ENCODE data around the gene SLC12A7.
"Not testable (repeated sequence)": the region's sequence is repeated elsewhere in the genome, so short reads cannot be mapped to it uniquely, and the experiment has no call there.

The SLC12A7 gene

DNA sequence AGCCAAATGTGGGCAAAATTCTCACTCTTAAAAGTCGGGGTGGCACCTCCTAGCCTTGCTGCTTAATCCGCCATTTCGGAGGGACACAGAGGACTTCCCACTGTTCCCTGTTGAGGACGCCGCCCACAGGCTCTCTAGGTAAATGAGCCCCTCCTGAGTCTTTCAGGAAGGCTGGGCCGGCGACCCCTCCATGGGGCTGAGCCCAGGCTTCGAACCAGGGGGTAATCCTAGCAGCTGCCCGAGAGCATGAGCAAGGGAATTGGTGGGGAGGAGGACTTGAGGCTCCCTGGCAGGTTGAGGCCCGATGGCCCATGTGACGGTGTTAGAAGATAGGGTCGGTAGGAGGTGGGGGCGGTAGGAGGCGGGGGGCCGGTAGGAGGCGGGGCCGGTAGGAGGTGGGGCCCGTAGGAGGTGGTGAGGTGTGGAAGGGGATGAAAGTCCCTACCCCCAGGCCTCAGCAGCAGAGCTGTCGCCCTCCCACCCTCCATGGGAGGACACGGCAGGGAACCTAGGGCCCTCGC is 17.1 kb downstream of the SLC12A7 start:
- no peak for DNase-seq

DNA sequence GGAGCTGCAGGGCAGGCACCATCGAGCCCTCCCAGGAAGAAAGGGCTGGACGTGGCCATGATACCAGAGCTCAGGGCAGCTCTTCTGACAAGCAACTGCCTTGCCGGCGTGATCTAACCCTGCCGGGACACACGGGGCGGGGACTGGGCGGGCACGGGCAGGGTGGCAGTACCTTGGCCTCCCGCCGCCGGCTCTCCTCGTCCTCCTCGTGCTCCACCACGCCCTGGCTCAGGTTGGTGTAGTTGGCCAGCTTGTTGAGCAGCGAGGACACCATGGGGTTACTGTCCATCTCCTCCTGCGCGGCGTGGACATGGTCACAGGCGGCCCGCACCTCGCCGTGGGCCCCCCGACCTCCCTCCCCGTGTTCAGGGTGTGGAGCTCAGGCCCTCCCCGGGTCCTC is 18.5 kb downstream of the SLC12A7 start:
- no peak for DNase-seq

DNA sequence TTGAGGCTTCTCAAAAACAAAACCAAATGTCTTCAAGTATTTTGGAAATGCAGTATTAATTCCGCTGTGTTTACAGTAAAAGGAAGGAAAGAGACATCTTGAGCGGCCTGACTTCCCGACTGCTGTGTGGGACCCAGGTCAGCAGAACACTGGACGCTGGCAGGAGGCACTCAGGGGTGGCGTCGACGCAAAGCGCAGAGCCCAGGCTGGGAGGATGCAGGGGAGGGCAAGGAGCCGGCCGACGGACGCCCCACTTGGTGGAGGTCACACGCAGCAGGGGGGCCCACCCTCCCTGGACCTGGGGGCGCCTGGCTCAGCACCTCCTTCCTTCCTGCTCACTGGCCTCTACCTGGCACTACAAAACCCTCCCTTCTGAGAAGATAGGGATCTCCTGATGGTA is 19.7 kb downstream of the SLC12A7 start:
- DNase-seq = no peak

DNA sequence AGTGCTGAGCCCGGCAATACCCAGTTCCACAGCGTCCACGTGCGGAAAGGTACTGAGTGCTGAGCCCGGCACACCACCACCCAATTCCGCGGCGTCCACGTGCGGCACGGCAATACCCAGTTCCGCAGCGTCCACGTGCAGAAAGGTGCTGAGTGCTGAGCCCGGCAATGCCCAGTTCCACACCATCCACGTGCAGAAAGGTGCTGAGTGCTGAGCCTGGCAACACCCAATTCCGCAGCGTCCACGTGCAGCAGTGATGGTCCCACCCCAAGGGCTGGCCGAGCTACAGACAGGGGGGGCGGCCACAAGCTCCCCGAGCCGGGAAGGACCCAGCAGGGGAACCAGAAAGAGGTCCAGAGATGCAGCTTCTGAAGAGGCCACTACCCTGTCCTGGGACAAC is 20.2 kb downstream of the SLC12A7 start:
- no peak for DNase-seq

DNA sequence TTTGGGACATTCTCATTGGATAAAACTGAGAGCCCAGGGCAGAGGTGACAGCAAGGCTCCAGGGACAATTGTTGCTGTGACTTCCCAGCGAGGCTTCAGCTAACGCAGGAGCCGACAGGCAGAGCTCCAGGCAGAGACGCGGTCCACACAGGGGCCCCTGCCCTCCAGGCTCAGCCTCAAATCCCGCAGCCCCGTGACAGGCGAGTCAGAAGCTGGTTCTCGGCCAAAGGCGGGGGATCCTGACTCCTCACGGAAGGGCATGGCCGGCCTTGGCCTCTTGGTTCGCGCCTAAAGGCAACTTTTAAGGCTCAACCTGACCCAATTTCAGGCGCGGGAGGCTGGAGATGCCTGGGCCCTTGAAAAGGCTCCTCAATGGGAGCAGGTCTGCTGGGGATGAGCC is 21.3 kb downstream of the SLC12A7 start:
- DNase-seq = no peak

GRCh38 chr5:1089621-1090040 is 22.2 kb downstream of the SLC12A7 start:
- DNase-seq = no peak

- no peak for DNase-seq
Observed at GRCh38 chr5:1089146-1089545, 22.7 kb downstream of the SLC12A7 start.

GRCh38 chr5:1088726-1089125 is 23.1 kb downstream of the SLC12A7 start:
- no peak for DNase-seq

DNA sequence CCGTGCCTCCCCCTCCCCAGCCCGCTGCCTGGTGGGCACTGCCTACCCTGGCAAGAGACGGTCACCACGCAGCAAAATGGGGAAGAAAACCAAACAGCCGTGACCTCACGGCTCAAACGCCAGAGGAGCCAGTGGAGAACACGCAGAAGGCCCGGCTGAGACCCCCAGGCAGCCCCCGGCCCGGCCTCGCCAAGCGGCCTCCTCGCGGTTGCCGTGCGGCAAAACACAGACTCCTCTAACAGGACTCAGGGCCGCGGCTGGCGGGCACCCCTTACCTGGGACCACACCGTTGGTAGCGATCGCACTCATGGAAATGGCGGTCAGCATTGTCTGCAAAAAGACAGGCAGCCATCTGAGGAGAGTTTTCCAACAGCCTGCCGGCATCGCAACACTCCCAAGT is 23.8 kb downstream of the SLC12A7 start:
- no peak for DNase-seq

GRCh38 chr5:1087428-1087827 is 24.4 kb downstream of the SLC12A7 start:
- DNase-seq = no peak

GRCh38 chr5:1086871-1087270 is 25.0 kb downstream of the SLC12A7 start:
- no peak for DNase-seq

DNA sequence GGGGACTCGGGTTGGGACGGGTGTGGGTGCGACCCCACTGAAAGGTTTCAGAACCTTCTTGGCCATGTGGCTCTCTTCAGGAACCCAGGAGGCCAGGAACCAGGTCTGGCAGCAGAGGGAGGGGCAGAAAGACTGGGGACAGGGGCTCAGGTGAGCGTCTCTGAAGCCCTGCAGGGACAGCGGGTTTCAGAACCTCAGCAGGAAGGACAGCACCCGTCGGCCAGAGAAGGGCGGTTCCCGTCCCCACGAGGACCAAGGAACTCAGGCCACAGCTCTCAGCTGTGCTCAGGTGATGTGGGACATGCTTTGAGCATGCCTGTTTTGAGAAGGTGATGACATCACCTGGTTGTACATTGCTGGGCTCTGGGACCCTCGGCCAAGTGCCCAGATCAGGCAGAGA is 25.7 kb downstream of the SLC12A7 start:
- no peak for DNase-seq

DNA sequence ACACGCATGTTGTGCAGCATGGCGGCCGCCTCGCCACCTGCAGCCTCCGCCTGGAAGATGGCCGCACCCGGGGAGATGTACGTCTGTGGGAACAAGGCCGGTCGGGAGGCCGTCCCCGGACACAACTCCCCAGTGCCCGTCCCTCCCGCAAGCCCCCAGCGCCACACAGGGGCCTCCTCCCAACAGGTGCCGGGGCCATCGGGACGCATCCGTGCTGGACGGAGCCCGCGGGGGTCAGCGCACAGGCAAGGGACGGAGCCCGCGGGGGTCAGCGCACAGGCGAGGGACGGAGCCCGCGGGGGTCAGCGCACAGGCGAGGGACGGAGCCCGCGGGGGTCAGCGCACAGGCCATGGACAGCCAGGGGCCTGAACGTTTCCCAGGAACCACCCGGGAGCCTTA is 26.5 kb downstream of the SLC12A7 start:
- DNase-seq = no peak

- DNase-seq = no peak
Observed at GRCh38 chr5:1083823-1084605, 27.8 kb downstream of the SLC12A7 start.

GRCh38 chr5:1083026-1083425 is 28.8 kb downstream of the SLC12A7 start:
- DNase-seq = not testable (repeated sequence)

DNA sequence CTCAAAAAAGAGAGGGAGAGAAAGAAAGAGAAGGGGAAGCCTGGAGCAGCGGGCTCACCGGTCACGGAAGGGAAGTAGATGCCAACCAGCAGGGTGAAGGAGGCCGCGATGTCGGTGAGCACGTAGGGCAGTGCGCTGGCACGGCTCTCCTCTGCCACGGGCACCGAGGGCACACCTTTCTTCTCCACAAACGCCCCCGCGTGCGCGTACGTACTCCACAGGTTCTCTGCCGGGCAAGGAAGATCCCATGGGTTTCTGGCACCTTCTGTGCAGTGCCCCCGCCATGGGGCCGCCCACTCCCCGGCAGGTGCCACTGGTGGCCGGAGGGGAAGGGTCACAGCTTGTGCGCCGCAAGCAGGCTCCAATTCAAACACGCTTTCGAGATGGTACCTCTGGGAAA is 30.3 kb downstream of the SLC12A7 start:
- DNase-seq = no peak

- no peak for DNase-seq
Observed at GRCh38 chr5:1080432-1080831, 31.4 kb downstream of the SLC12A7 start.

GRCh38 chr5:1079961-1080360 is 31.9 kb downstream of the SLC12A7 start:
- no peak for DNase-seq

GRCh38 chr5:1079486-1079885 is 32.4 kb downstream of the SLC12A7 start:
- no peak for DNase-seq

- DNase-seq = no peak
Observed at GRCh38 chr5:1078851-1079250, 33.0 kb downstream of the SLC12A7 start.

DNA sequence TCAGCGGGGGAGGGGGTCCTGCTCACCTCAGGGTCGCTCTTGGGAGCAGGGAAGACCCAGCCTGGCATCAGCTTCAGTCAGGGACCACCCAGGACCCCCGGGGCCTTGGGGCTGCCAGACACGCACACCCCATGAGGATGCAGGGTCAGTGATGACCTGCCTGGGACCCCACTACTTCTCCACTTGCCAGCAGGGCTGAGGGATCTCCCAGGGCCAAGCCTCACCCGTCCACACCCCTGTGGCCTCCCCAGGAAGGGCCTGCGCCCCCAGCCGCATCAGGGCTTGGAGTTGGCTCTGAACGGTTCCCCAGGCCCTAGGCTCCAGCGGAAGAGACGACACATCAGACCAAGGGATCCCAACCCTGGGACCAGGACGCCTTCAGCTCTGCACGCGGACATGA is 33.7 kb downstream of the SLC12A7 start:
- no peak for DNase-seq

DNA sequence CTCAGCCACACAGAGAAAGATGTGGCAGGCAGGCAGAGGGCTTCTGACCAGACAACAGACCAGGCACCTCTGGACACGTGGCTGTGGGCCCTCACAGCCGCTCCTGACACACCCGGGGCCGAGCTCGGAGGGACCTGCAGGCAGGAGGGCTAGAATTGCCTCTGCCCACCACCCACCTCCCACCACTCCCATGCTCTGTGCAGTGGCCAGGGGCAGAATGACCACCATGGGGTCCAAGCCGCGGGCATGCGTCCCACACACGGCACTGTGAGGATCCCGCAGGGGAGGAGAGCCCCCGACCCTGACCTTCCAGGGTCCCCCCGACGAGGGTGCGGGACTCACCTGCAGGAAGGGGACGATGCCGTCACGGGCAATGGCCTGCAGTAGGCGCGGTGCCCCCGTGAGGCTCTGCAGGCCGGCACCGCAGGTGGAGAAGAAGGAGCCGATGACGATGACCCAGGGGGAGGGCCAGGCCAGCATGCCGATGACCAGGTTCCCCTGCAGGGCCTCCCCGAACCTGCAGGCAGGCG is 34.3 kb downstream of the SLC12A7 start:
- DNase-seq = no peak

DNA sequence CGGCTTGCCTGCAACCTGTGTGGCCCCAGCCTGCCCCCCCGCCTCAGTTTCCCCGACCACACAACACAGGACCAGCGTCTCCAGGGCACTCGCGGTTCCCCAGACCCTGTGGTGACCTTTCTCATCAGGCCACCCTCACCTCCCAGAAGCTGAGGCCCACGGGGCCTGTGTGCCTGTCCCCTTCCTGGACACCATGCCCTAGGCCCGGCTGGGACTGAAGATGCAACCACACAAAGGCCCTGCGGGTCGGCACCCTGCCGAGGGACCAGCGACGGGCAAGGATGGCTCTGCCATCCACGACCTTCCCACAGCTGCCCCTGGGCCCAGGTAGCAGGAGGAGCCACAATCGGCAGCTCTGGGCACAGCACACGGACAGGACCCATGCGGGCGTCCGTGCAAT is 34.8 kb downstream of the SLC12A7 start:
- DNase-seq = no peak

- no peak for DNase-seq
Observed at GRCh38 chr5:1076406-1076805, 35.5 kb downstream of the SLC12A7 start.

DNA sequence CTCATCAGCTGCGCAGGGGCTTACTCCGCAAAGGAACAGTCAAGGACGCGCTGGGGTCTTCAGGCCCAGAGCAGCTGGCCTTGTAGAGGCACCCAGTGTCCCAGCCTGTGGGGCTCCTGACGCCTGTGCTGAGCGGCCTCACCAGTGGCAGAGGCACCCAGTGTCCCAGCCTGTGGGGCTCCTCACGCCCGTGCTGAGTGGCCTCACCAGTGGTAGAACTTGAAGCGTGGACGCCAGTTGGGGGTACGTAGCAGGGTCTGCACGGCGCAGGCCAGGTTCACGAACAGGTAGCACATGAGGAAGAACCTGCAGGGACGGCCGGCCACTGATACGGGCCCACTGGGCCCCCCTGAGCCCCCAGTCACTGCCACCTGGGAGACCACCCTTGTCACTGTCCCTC is 35.9 kb downstream of the SLC12A7 start:
- DNase-seq = no peak
